ENCODE results near the gene NAA35.
"Not testable (repeated sequence)": the region's sequence is repeated elsewhere in the genome, so short reads cannot be mapped to it uniquely, and the experiment has no call there.

Gene NAA35

GRCh38 chr9:85949586-85950335 lies 8.8 kb downstream of the NAA35 start:
- DNase-seq: no peak

DNA sequence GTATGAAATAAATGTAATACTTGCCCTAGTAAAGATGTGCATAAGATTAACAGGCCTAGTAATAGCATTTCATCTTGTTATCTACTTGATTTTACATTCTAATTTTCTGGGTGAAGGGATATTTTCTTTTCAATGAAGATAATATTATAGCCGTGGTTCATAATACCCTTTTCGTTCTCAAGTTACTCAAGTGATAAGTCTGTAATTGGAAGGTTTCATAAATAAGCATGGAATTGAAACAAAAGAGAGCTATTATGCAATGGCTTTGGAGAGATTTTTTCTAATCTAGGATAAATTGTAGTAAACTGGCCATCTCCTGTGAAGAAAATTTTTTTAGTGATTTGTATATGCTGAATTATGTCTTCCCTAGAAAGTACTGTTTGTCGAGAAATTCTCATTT lies 19.0 kb downstream of the NAA35 start:
- no peak for DNase-seq

DNA sequence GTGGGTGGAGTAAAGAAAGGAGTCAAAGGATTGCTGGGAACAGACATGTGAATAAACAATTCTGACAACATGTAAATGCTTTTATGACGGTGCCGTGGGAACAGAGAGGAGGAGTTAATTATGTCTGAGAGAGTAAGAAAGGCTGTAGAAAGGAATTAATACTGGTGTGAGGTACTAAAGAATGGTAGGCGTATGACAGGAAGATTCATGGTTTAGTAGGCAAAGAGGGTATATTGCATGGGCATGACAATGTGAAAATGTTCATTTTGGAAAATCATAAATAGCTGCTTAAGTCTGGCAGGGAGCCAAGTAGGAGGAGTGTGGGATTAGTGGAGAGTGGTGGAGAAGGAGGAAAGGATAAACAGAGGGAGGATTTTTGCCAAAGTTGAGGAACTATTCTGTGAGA lies 19.7 kb downstream of the NAA35 start:
- DNase-seq: no peak

- DNase-seq: no peak
Observed at GRCh38 chr9:85964526-85964925, 23.6 kb downstream of the NAA35 start.

DNA sequence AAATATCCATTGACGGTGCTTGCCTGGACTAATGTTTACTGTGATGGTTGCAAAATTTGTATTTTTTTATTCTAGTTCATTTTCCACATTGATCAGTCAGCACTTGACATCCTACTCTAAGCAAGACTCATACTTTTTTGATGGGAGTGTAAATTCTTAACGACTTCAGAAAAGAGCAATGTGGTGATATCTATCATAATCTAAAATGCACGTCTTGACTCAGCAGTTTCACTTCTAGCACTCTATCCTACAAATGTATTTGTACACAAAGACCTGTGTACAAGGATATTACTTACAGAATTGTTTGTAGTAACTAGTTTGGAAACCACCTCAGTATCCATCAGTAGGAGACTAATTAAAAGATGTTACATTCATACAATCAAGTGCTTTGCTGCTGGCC lies 24.0 kb downstream of the NAA35 start:
- DNase-seq: no peak

GRCh38 chr9:85969727-85970126 lies 28.8 kb downstream of the NAA35 start:
- no peak for DNase-seq

DNA sequence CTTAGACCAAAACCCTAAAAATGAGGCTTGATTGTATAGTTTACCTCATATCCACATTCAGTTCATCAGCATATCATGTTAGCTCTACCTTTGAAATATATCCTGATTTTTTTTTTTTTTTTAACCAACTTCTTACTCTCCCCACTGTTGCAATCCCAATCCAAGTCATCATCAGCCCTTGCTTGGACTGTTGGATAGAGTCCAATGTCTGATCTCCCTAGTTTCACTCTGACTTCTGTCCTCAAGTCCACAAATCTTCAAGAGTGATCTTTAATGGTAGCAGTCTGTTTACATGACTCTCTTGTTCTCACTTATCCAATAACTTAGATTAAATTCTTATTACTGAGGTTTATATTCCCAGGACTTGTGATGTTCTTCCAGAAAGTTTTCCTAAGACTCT lies 30.8 kb downstream of the NAA35 start:
- DNase-seq: no peak

- no peak for DNase-seq
Observed at GRCh38 chr9:85973238-85973637, 32.3 kb downstream of the NAA35 start.

GRCh38 chr9:85974055-85974547 lies 33.2 kb downstream of the NAA35 start:
- DNase-seq: not testable (repeated sequence)

DNA sequence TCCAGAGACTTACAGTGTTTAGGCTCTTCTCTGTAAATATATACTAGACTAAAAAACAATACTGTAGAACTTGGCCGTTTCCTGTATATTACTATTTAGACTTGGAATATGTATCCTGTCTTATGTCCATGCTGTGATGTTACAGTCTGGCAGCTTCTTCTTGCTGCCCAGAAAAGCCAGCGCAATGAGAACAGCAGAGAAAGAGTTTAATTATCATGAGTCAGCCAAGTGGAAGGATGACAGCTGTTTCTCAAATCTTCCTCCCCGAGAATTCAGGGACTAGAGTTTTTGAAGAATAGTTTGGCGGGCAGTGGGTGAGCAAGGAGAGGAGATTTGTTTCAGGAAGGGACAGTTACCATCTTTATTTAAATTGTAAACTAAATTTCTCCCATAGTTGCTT lies 37.5 kb downstream of the NAA35 start:
- no peak for DNase-seq

- no peak for DNase-seq
Observed at GRCh38 chr9:85981369-85981768, 40.4 kb downstream of the NAA35 start.

GRCh38 chr9:85984457-85984856 lies 43.5 kb downstream of the NAA35 start:
- no peak for DNase-seq

GRCh38 chr9:85987236-85987635 lies 46.3 kb downstream of the NAA35 start:
- DNase-seq: no peak

GRCh38 chr9:85994191-85994590 lies 53.2 kb downstream of the NAA35 start:
- DNase-seq: no peak

- no peak for DNase-seq
Observed at GRCh38 chr9:85995097-85995496, 54.2 kb downstream of the NAA35 start.

DNA sequence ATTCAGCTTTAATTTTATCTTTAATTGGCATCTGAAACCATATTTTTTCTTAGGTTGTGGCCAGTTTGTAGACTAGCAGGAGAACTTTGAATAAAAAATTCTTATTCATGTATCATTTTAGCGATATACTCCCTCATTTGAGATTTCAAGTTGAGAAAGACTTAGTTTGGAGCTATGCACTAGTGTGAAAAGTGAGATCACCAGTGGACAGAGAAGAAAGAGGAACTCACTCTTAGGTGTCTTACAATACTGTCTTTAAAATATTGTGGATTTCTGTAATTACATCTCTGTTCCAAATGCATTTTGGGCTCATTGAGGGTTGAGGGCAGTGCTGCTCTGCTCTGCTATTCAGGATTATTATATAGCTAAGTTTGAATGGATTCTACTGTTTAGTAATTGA lies 54.7 kb downstream of the NAA35 start:
- DNase-seq: no peak

DNA sequence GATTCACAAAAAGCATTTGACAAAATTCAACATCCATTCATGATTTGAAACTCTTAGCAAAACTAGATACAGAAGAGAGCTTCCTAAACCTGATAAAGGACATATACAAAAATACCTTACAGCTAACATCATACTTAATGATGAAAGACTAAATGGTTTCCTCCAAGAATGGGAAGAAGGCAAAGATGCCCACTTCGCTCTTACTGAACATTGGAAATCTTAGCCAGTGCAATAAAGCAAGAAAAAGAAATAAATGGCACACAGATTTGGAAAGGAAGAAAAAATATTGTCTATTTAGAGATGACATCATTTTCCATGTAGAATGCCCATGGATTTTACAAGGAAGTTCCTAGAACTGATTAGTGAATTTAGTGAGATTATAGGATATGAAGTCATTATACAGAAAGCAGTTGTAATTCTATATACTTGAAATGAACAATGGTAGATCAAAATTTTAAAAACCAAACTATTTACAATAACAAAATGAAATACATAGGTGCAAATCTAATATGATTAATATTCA lies 64.4 kb downstream of the NAA35 start:
- DNase-seq: no peak

- no peak for DNase-seq
Observed at GRCh38 chr9:86009133-86009532, 68.2 kb downstream of the NAA35 start.

DNA sequence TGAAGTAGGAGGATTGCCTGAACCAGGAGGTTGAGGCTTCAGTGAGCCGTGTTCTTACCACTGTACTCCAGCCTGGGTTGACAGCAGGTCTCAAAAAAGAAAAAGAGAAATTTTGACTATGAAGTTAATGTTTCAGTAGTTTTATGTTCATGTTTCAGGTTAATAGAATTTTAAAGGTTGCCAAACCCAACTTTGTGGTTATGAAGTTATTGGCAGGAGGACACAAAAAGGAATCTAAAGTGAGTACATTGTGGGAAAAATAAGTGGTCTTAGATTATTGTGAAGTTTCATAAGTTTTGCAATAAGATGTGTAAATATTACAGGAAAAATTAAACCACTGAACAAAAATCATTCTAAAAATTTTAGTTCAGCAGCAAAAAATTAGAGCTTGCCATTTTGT lies 79.8 kb downstream of the NAA35 start:
- no peak for DNase-seq

DNA sequence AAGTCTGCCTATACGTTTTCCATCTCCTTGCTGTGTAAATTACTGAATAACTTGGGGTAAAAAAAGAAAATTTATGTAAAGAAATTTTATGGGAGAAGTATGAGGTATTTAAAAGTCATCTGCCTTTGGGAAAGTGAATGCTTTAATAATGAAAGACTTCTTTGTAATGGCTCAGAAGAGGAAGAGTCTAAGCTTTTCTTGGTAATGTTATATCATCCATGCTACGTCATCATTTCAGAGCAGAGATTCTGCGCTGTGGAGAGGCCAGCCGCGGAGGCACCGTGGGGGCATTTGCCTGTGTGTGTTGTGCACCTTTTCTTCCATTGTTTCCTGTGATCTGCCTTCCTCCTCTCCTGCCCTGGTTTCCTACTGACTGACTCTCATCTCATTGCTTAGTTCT lies 80.2 kb downstream of the NAA35 start:
- no peak for DNase-seq

GRCh38 chr9:86022687-86023266 lies 81.8 kb downstream of the NAA35 start:
- DNase-seq: no peak

- DNase-seq: no peak
Observed at GRCh38 chr9:86027767-86028166, 86.8 kb downstream of the NAA35 start.

- peak; percentile 2 for DNase-seq
Observed at GRCh38 chr9:86034863-86035734, 94.2 kb downstream of the NAA35 start.
